K562 (cell line): ENCODE data around the gene HPCAL1. TPM values are rescaled to one million over a fixed set of nuclear protein-coding genes. Genes with fewer than 3 reads are reported as not detected.

Experiments used
- BCLAF1 ChIP-seq, 2 experiments: fragments of 450-650 bp in 1 of 2; IDR thresholded peaks; 2 replicates each; pipeline ENCODE4 v1.6.1; 2011 to 2017; ENCODE audit warnings: low read depth in 2 of 2, antibody characterized with exemption in 1 of 2, borderline replicate concordance in 1 of 2, low read length in 1 of 2, mild to moderate bottlenecking in 1 of 2, mixed read lengths in 1 of 2; ENCODE audit not compliant: control insufficient read depth in 1 of 2
- E2F4 ChIP-seq: sonication (generic); formaldehyde crosslinking; IDR thresholded peaks from 2 replicates; pipeline ENCODE4 v1.8.0; 2022; ENCODE audit warnings: mild to moderate bottlenecking, low read depth, missing genetic modification reagents
- EP300 ChIP-seq: IDR thresholded peaks from 2 replicates; pipeline ENCODE4 v1.6.1; 2012; ENCODE audit warnings: low read length, improper control_type of control experiment
- HCFC1 ChIP-seq: IDR thresholded peaks from 2 replicates; pipeline ENCODE4 v1.6.1; 2012; ENCODE audit warnings: low read depth, low read length, improper control_type of control experiment
- MBD2 ChIP-seq: sonication (generic); IDR thresholded peaks from 2 replicates; pipeline ENCODE4 v1.6.1; 2016; ENCODE audit warnings: low read depth, borderline replicate concordance
- MIER1 ChIP-seq: fragments of 450-650 bp; IDR thresholded peaks from 2 replicates; pipeline ENCODE4 v1.6.1; 2016; ENCODE audit warnings: antibody characterized with exemption, mild to moderate bottlenecking, low read depth
- NCOA1 ChIP-seq: fragments of 450-650 bp; IDR thresholded peaks from 2 replicates; pipeline ENCODE4 v1.6.1; 2016; ENCODE audit warnings: low read depth
- PHF8 ChIP-seq: fragments of 200-600 bp; sonication (generic); IDR thresholded peaks from 2 replicates; pipeline ENCODE4 v1.6.1; 2012; ENCODE audit warnings: mixed run types, mild to moderate bottlenecking, inconsistent platforms, low read length, moderate library complexity, borderline replicate concordance
- RUNX1 ChIP-seq: sonication (generic); IDR thresholded peaks from 2 replicates; pipeline ENCODE4 v1.6.1; 2016; ENCODE audit warnings: antibody characterized with exemption, low read depth
- SETDB1 ChIP-seq: IDR thresholded peaks from one replicate; pipeline ENCODE4 v1.6.1; 2012; ENCODE audit warnings: low read length, control low read depth, inconsistent platforms
- SOX6 ChIP-seq: fragments of 450-650 bp; IDR thresholded peaks from 2 replicates; pipeline ENCODE4 v1.6.1; 2014; ENCODE audit warnings: mild to moderate bottlenecking
- TRIM24 ChIP-seq, 2 experiments: fragments of 450-650 bp; IDR thresholded peaks; 2 replicates each; pipeline ENCODE4 v1.6.1; 2016
- ZNF121 ChIP-seq: sonication (generic); formaldehyde crosslinking; conservative IDR thresholded peaks from 2 replicates; pipeline ENCODE4 v1.8.0; 2022; ENCODE audit warnings: missing genetic modification reagents
- ZNF217 ChIP-seq: sonication (generic); formaldehyde crosslinking; IDR thresholded peaks from 2 replicates; pipeline ENCODE4 v1.8.0; 2022; ENCODE audit warnings: mild to moderate bottlenecking, missing genetic modification reagents
- ZNF347 ChIP-seq: fragments of 450-650 bp; formaldehyde crosslinking; IDR thresholded peaks from 2 replicates; pipeline ENCODE4 v1.4.0; 2020; ENCODE audit warnings: low read depth, mild to moderate bottlenecking, moderate library complexity
- ZNF707 ChIP-seq: fragments of 250-450 bp; sonication (Bioruptor Pico); conservative IDR thresholded peaks from 2 replicates; pipeline ENCODE4 v1.8.0; 2022; ENCODE audit warnings: inconsistent platforms, mild to moderate bottlenecking, moderate library complexity
- ZNF830 ChIP-seq: fragments of 250-450 bp; sonication (Bioruptor Pico); IDR thresholded peaks from 2 replicates; pipeline ENCODE4 v1.5.0; 2021; ENCODE audit warnings: mild to moderate bottlenecking
- polyA plus RNA-seq, 8 experiments: library from polyadenylated mRNA; depleted of rRNA in 4 of 8; stranded (reverse) in 5 of 8; unstranded in 3 of 8; fragments of >200 nt; fragmentation: Nextera tagmentation in 2 of 8; fragmentation: Illumina TruSeq in 1 of 8; extraction: Ambion mirVana in 2 of 8; extraction: Trizol in 1 of 8; gene quantifications; 2 replicates each; pipeline versions ENCODE4 v1.2.1 to v1.2.3, GENCODE V29; 2011 to 2014; ENCODE audit warnings: inconsistent platforms in 1 of 8, missing spikeins in 1 of 8
- total RNA-seq, 7 experiments: library from RNA; depleted of rRNA in 6 of 7; stranded (reverse); fragments of >200 nt in 6 of 7; fragmentation: Illumina TruSeq in 2 of 7; extraction: Trizol in 2 of 7; gene quantifications; 2 replicates each; pipeline versions ENCODE4 v1.2.1 to v1.2.3, GENCODE V29; 2011 to 2021; ENCODE audit warnings: low replicate concordance in 1 of 7
- TF ChIP-seq, protein P1 (sequence below): sonication (generic); formaldehyde crosslinking; IDR thresholded peaks from 2 replicates; pipeline ENCODE4 v1.8.0; 2023; ENCODE audit warnings: mild to moderate bottlenecking, missing genetic modification reagents
- TF ChIP-seq, protein P2 (sequence below): IDR thresholded peaks from 3 replicates; pipeline ENCODE4 v1.6.1; 2011; ENCODE audit warnings: borderline replicate concordance, mild to moderate bottlenecking; ENCODE audit not compliant: insufficient read length, insufficient read depth
- TF ChIP-seq, protein P3 (sequence below): fragments of 250-450 bp; sonication (Bioruptor Pico); IDR thresholded peaks from 2 replicates; pipeline ENCODE4 v1.5.0; 2021

Gene HPCAL1
- total and polyA plus RNA-seq, 9 of the 15 experiments (the other 6 are each of a cell fraction or from before 2014, with no cell fraction given) = 2.7 to 65.5 (median 23.9) TPM

GRCh38 chr2:10283106-10284062, 19.3 kb upstream of the HPCAL1 start (continued):
- no peak for TF ChIP-seq BCLAF1 (IDR thresholded peaks at IDR 0.05; ENCODE audit: borderline replicate concordance in 1 of 2, control insufficient read depth in 1 of 2, low read depth in 2 of 2, low read length in 1 of 2)
- no peak for TF ChIP-seq SOX6
- no peak for TF ChIP-seq ZNF830
- TF ChIP-seq, protein P1, sequence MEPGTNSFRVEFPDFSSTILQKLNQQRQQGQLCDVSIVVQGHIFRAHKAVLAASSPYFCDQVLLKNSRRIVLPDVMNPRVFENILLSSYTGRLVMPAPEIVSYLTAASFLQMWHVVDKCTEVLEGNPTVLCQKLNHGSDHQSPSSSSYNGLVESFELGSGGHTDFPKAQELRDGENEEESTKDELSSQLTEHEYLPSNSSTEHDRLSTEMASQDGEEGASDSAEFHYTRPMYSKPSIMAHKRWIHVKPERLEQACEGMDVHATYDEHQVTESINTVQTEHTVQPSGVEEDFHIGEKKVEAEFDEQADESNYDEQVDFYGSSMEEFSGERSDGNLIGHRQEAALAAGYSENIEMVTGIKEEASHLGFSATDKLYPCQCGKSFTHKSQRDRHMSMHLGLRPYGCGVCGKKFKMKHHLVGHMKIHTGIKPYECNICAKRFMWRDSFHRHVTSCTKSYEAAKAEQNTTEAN (CRISPR knock-in tag) = no peak
- no peak for TF ChIP-seq MBD2
- TF ChIP-seq E2F4 (CRISPR knock-in tag) = no peak
- TF ChIP-seq SETDB1 = no peak
- TF ChIP-seq, protein P2, sequence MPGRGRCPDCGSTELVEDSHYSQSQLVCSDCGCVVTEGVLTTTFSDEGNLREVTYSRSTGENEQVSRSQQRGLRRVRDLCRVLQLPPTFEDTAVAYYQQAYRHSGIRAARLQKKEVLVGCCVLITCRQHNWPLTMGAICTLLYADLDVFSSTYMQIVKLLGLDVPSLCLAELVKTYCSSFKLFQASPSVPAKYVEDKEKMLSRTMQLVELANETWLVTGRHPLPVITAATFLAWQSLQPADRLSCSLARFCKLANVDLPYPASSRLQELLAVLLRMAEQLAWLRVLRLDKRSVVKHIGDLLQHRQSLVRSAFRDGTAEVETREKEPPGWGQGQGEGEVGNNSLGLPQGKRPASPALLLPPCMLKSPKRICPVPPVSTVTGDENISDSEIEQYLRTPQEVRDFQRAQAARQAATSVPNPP = no peak
- TF ChIP-seq HCFC1 = no peak
- TF ChIP-seq, protein P3, sequence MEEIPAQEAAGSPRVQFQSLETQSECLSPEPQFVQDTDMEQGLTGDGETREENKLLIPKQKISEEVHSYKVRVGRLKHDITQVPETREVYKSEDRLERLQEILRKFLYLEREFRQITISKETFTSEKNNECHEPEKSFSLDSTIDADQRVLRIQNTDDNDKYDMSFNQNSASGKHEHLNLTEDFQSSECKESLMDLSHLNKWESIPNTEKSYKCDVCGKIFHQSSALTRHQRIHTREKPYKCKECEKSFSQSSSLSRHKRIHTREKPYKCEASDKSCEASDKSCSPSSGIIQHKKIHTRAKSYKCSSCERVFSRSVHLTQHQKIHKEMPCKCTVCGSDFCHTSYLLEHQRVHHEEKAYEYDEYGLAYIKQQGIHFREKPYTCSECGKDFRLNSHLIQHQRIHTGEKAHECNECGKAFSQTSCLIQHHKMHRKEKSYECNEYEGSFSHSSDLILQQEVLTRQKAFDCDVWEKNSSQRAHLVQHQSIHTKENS (CRISPR knock-in tag) = no peak
- no peak for TF ChIP-seq NCOA1
- TF ChIP-seq TRIM24 (IDR thresholded peaks at IDR 0.05) = 0 out of 4 replicates have a peak, but pooled peaks of 1 of the 2 experiments have one; percentile 33
- no peak for TF ChIP-seq ZNF707 (CRISPR knock-in tag)
- peak; percentile 16; the same call in 1 of the 2 replicates for TF ChIP-seq ZNF121 (CRISPR knock-in tag)
- no peak for TF ChIP-seq RUNX1
- no peak for TF ChIP-seq MIER1
- no peak for TF ChIP-seq ZNF347
- peak; percentile 53; the same call in 1 of the 2 replicates for TF ChIP-seq PHF8
- peak; percentile 30; the same call in 1 of the 2 replicates for TF ChIP-seq EP300
- TF ChIP-seq ZNF217 (CRISPR knock-in tag) = no peak
